Activated naive CD8-positive, alpha-beta T cell (primary cell): ENCODE data around the gene TLR6.
"Not testable (repeated sequence)": the region's sequence is repeated elsewhere in the genome, so short reads cannot be mapped to it uniquely, and the experiment has no call there.

Source experiments
- H3K27ac Mint-ChIP-seq: one replicate; pipeline ENCODE4 v1.8.0; 2021; ENCODE audit warnings: mixed read lengths
- H3K27me3 Mint-ChIP-seq: one replicate; pipeline ENCODE4 v1.8.0; 2021; ENCODE audit warnings: mixed read lengths
- H3K36me3 Mint-ChIP-seq: one replicate; pipeline ENCODE4 v1.8.0; 2021; ENCODE audit warnings: mixed read lengths
- H3K4me1 Mint-ChIP-seq: one replicate; pipeline ENCODE4 v1.8.0; 2021; ENCODE audit warnings: low read depth, mixed read lengths
- H3K4me3 Mint-ChIP-seq: one replicate; pipeline ENCODE4 v1.8.0; 2021; ENCODE audit warnings: mild to moderate bottlenecking, mixed read lengths
- H3K9me3 Mint-ChIP-seq: one replicate; pipeline ENCODE4 v1.8.0; 2021; ENCODE audit warnings: low read depth, mixed read lengths

TLR6 gene

GRCh38 chr4:38818441-38818976 is 38.1 kb downstream of the TLR6 start:
- Mint-ChIP-seq H3K4me3 (no peak overlapping the region), H3K4me1 (peaks cover 10% of the 10 kb centered on the region), H3K9me3 (peaks cover 11% of the 10 kb centered on the region), H3K27ac (no peak overlapping the region), H3K36me3 (peaks cover 19% of the 10 kb centered on the region), H3K27me3 (no peaks in the 10 kb centered on the region)

- Mint-ChIP-seq H3K27me3 (no peaks in the 10 kb centered on the region), H3K27ac (no peak overlapping the region), H3K4me1 (peaks cover 10% of the 10 kb centered on the region), H3K4me3 (no peak overlapping the region), H3K36me3 (peaks cover 15% of the 10 kb centered on the region), H3K9me3 (peaks cover 8% of the 10 kb centered on the region)
Measured at GRCh38 chr4:38815885-38816782, 40.5 kb downstream of the TLR6 start.

DNA sequence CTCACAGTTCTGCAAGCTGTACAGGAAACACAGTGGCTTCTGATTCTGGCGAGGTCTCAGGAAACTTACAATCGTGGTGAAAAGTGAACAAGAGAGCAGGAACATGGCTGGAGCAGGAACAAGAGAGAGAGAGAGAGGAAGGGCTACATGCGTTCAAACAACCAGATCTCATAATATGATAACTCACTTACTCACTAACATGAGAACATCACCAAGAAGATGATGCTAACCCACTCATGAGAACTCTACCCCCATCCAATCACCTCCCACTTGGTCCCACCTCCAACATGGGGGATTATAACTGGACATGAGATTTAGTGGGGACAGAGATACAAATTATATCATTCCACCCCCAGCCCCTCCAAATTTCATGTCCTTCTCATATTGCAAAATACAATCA is 42.2 kb downstream of the TLR6 start:
- Mint-ChIP-seq H3K4me3 (no peak overlapping the region), H3K27ac (no peak overlapping the region), H3K27me3 (no peaks in the 10 kb centered on the region), H3K9me3 (peaks cover 8% of the 10 kb centered on the region), H3K36me3 (peaks cover 15% of the 10 kb centered on the region), H3K4me1 (peaks cover 3% of the 10 kb centered on the region)

- peaks cover 15% of the 10 kb centered on the region for H3K36me3 Mint-ChIP-seq
- H3K4me3 Mint-ChIP-seq = no peak overlapping the region
- H3K9me3 Mint-ChIP-seq = peaks cover 8% of the 10 kb centered on the region
- no peaks in the 10 kb centered on the region for H3K27me3 Mint-ChIP-seq
- no peak overlapping the region for H3K27ac Mint-ChIP-seq
- peaks cover 1% of the 10 kb centered on the region for H3K4me1 Mint-ChIP-seq
Measured at GRCh38 chr4:38811297-38811696, 45.3 kb downstream of the TLR6 start.

- H3K27ac Mint-ChIP-seq, H3K4me3 Mint-ChIP-seq, H3K36me3 Mint-ChIP-seq, H3K27me3 Mint-ChIP-seq, H3K9me3 Mint-ChIP-seq: not testable (repeated sequence)
- peaks cover 37% of the 10 kb centered on the region for H3K4me1 Mint-ChIP-seq
Measured at GRCh38 chr4:38807462-38807861, 49.2 kb downstream of the TLR6 start.

- H3K27ac Mint-ChIP-seq, H3K4me3 Mint-ChIP-seq: not testable (repeated sequence)
Measured at GRCh38 chr4:38806251-38806650, 50.4 kb downstream of the TLR6 start.

DNA sequence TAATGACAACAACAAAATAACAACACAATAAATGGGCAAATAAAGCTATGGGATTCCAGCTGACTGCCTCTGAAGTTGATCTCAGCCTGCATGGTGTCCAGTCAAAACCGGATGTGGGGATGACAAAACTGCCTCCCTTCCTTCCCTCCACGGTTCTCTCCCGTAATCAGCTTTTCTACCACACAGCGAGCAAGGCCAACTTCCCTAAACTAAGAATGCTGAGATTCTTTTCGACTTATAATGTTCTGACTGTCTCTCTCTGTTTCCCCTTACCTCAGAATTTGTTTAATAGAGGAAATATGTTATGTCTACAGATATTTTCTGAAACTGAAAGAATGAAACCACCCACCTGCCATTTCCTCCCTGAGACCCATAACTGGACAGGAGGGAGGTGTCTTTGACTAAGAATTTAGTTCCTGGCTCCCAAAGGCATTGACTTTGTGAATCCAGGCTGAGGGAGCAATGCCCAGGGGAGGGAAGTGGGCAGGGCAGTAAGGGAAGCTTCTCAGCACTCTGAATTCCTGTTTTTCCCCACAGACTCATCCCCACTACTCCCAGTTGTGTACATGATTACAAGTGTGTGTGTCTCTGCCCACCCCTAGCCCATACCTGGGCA is 51.0 kb downstream of the TLR6 start:
- no peaks in the 10 kb centered on the region for H3K27me3 Mint-ChIP-seq
- H3K27ac Mint-ChIP-seq = peak overlapping the region; percentile 87
- H3K9me3 Mint-ChIP-seq = peaks cover 10% of the 10 kb centered on the region
- H3K36me3 Mint-ChIP-seq = peaks cover 19% of the 10 kb centered on the region
- H3K4me1 Mint-ChIP-seq = peaks cover 39% of the 10 kb centered on the region
- H3K4me3 Mint-ChIP-seq = peak overlapping the region; percentile 82

More at GRCh38 chr4:38806251-38806650, 50.4 kb downstream of the TLR6 start:
- peaks cover 39% of the 10 kb centered on the region for H3K4me1 Mint-ChIP-seq
- H3K36me3 Mint-ChIP-seq = peaks cover 13% of the 10 kb centered on the region
- H3K27me3 Mint-ChIP-seq, H3K9me3 Mint-ChIP-seq: not testable (repeated sequence)

DNA sequence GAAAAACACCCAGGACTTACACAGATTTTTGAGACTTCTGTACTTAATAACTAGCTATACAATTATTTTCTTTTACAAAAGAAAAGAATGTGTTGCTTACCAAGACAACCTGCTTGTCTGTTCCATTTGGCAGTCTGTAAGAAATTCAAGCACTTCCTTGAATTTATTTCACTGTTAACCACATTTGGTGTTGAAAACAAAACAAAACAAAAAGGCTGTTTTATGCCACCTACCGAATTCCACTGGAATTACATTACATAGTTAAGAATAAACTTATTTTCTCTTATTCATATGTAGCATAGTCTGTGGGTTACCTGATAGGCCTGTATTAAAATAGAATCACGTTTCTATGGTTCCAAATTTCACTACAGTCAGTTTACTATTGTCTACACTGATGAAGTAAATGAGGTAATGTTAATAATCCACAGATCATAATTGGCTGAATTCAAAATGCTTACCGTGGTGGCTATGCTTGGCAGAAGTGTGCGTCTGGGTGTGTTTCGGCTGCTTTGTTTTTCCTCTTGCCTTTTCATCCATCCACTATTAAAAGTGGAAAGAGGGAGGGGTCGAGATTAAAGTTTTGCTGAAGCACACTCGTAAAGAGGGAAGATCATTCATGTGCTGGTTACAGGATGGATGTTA is 51.8 kb downstream of the TLR6 start, which contains the start of gene TLR1:
TSS of gene TLR1 (minus strand) at position 138 of the 642 bp plus-strand sequence. CDS start 5,960 bp downstream, outside the sequence.
- Mint-ChIP-seq H3K4me1 (peaks cover 39% of the 10 kb centered on the region), H3K27ac (peak within 1 kb of the TSS; percentile 87), H3K4me3 (peak within 1 kb of the TSS; percentile 82), H3K27me3 (no peaks in the 10 kb centered on the region), H3K36me3 (peaks cover 28% of the 10 kb centered on the region), H3K9me3 (peaks cover 17% of the 10 kb centered on the region)

- Mint-ChIP-seq H3K36me3 (peaks cover 33% of the 10 kb centered on the region), H3K27ac (peak overlapping the region; percentile 87)
Measured at GRCh38 chr4:38803833-38804653, 52.6 kb downstream of the TLR6 start.

DNA sequence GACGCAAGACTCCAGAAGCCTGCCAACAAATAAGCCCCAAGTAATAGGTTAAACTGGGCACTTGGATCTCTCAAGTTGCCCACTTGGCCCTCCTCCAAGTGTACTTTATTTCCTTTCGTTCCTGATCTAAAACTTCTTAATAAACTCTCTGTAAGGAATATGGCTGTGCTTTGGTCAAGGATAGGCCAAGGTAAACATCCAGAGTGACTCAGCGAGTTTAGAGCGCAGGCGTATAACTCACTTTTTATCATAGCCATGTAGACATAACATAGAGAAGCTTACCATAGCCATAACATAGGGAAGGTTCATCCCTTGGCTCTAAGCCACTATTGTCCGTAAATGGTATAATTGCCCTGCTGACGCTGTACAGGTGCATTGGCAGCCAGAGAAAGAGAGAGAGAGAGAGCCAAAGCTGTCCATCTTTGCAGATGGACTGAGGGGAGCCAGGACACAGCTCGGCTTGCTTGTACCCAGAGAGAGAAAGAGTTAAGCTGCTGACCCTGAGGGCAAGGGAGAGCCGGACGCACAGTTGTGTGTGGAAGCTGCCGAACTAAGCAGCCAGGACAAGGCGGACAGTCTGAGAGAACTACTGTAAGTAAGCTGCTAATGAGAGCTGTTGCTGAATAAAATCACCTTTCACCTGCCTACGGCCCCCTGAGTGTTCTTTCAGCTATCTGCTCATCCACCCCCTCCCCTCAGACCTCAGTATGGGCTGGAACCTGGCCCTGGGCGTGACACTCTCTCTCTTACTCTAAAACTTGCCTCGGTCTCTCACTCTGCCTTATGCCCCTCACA is 53.9 kb downstream of the TLR6 start:
- Mint-ChIP-seq H3K9me3 (peaks cover 24% of the 10 kb centered on the region), H3K27me3 (no peaks in the 10 kb centered on the region), H3K36me3 (peaks cover 43% of the 10 kb centered on the region), H3K4me1 (peaks cover 39% of the 10 kb centered on the region), H3K4me3 (peak overlapping the region; percentile 23), H3K27ac (no peak overlapping the region)

More at GRCh38 chr4:38803833-38804653, 52.6 kb downstream of the TLR6 start:
- Mint-ChIP-seq H3K4me1 (peaks cover 39% of the 10 kb centered on the region), H3K9me3 (peaks cover 22% of the 10 kb centered on the region), H3K4me3 (peak overlapping the region; percentile 82), H3K27me3 (no peaks in the 10 kb centered on the region)

DNA sequence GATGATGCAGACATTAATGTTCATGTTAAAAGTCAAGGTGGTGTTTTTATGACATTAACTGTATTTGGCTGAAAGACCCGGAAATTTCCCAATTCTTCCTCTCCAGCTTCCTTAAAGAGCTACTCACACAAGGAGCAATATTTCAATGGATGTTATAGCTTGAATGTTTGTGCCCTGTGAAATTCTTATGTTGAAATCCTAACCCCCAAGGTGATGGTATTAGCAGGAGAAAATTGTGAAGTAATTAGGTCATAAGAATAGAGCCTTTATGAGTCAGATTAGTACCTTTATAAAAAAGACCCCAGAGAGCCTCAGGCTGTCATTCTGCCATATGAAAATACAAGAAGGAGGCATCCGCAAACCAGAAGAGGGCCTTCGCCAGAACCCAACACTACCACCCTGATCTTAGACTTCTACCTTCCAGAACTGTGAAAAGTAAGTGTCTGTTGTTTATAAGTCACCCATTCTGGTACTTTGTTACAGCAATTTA is 55.6 kb downstream of the TLR6 start:
- Mint-ChIP-seq H3K9me3 (peaks cover 24% of the 10 kb centered on the region), H3K27ac (no peak overlapping the region), H3K27me3 (no peaks in the 10 kb centered on the region), H3K4me1 (peaks cover 36% of the 10 kb centered on the region), H3K4me3 (no peak overlapping the region), H3K36me3 (peaks cover 48% of the 10 kb centered on the region)

GRCh38 chr4:38800366-38800765 is 56.3 kb downstream of the TLR6 start:
- Mint-ChIP-seq H3K27ac (no peak overlapping the region), H3K36me3 (peaks cover 50% of the 10 kb centered on the region), H3K4me3 (no peak overlapping the region), H3K4me1 (peaks cover 29% of the 10 kb centered on the region), H3K27me3 (no peaks in the 10 kb centered on the region), H3K9me3 (peaks cover 24% of the 10 kb centered on the region)

GRCh38 chr4:38795087-38795486 is 61.5 kb downstream of the TLR6 start:
- no peak overlapping the region for H3K27ac Mint-ChIP-seq
- H3K27me3 Mint-ChIP-seq = no peaks in the 10 kb centered on the region
- no peak overlapping the region for H3K4me3 Mint-ChIP-seq
- peaks cover 28% of the 10 kb centered on the region for H3K36me3 Mint-ChIP-seq
- H3K4me1 Mint-ChIP-seq = no peaks in the 10 kb centered on the region
- peaks cover 16% of the 10 kb centered on the region for H3K9me3 Mint-ChIP-seq
